GM11168 (cell line): ENCODE results near the gene CIPC.

Source experiments
- in situ Hi-C: fragments of 300-500 bp; cut with MboI; formaldehyde crosslinking; loops from one replicate; pipeline ENCODE4 v1.12.0; 2022; ENCODE audit warnings: low sequenced_read_pairs; ENCODE audit not compliant: unreplicated experiment

Gene CIPC

GRCh38 chr14:77144412-77145115 lies 46.5 kb downstream of the CIPC start:
- in situ Hi-C loops: no loop called here

- in situ Hi-C loops: no loop called here
Measured at GRCh38 chr14:77145975-77146740, 48.1 kb downstream of the CIPC start.

GRCh38 chr14:77148510-77149231 lies 50.6 kb downstream of the CIPC start:
- in situ Hi-C loops: no loop called here

DNA sequence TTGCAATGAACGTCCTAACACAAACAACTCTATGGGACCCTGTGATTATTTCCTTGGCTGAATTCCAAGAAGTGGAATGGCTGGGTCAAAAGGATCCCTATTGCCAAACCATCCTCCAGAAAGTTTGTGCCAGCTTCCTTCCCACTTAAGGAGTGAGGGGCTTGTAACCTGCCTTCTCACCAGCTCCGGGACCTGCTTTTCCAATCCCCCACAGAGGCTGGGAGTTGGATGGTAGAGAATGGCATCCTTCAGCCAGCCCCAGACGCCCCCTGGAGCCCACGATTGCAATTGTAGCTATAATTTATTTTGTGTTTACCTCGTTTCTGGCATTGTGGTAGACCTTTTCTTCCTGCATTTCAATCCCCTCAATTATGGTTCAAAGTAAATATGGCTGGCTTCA lies 53.2 kb downstream of the CIPC start:
- in situ Hi-C loops: no loop called here

DNA sequence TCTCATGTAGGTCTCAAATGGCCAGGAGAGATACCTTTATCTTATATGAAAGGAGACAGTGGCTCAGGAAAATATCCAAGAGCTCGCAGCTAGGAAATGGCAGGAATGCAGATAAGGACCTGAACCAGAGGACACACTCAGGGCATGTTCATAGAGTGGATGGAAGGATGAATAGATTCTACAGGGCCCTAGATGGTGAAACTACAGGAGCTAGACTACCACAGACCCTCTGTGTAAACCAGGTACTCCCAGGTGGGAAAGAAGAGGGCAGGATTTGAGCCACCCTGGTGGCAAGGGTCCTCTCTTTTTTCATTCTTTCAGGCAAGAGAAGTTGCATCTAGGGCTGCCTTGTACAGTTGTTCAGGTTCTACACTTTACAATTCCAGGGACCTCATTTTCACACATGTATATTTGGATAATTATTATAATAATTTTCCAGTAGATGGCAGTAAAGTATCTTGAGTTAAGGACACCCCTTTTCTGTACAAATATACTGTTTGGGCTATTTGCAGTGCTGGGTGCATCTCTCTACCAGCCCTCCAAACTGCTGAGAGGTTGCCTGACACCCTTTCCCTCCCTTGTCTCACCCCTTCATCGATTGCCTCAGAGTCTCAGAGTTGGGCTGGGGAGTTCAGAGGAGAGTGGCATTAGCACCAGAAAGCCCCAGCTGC lies 54.0 kb downstream of the CIPC start:
- in situ Hi-C loops: no loop called here

- in situ Hi-C loops: no loop called here
Measured at GRCh38 chr14:77153802-77154201, 55.7 kb downstream of the CIPC start.

DNA sequence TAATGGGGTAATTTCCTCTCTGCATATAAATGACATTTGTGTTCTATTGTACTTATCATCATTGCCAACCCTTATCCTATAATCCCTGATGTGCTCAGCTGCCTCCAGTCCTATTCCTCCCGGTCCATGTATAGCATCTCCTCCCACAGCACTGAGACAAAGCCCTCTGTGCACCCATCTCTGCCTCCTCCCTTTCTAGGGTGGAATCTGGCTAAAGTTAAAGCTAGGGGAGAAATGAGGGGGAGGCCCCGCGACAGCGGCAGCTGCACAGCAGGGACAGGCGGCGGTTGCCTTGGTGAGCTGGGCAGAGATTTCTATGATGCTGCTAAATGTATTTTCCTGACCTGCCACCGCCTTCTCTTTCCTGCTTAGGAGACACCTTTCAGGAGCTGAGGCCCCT lies 56.4 kb downstream of the CIPC start:
- in situ Hi-C loops: no loop called here

DNA sequence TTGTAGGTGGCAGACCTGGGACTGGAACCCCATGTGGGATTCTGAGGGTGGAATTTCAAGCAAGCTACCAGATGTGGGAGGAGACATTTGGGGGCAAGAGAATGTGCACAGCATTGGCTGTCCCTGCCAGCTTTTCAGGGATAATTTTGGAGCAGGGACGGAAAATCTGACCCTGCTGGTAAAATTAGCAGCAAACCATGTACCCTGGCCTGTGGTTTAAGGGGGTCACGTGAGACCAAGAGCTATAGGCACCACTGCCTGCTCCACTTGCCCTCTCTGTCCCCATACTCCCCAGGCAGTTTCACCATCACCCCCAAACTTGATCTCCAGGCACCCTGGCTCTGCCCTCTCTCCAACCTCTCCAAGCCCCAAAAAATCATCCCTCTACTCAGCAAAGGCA lies 57.0 kb downstream of the CIPC start:
- in situ Hi-C loops: no loop called here

- in situ Hi-C loops: no loop called here
Measured at GRCh38 chr14:77157740-77158139, 59.7 kb downstream of the CIPC start.

DNA sequence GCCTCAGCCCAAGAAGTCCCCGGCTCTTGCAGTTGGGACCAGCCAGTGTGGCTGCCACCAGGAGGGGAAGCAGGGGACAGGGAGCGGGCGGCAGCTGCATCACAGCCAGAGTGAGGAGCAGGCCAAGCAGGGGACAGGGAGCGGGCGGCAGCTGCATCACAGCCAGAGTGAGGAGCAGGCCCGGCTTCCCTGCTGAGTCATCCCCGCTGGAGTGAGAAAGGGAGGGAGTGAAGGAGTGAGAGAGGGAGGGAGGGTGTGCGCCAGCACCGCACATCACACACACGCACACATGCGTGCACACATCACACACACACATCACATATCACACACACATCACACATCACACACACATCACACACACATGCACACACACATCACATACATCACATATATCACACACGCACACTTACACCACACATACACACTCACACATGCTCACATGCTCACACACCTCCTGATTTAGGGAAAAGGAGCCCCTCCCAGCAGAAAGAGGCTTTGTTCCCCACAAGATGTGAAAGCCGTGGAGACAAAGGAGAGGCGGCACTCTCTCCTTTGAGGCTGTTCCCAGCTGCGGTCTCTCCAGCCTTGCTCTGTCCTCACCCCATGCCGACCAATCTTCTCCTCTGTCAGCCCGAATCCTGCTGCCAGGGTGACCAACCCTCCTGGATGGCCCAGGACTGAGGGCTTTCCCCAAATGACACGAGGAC lies 60.3 kb downstream of the CIPC start:
- in situ Hi-C loops: no loop called here

DNA sequence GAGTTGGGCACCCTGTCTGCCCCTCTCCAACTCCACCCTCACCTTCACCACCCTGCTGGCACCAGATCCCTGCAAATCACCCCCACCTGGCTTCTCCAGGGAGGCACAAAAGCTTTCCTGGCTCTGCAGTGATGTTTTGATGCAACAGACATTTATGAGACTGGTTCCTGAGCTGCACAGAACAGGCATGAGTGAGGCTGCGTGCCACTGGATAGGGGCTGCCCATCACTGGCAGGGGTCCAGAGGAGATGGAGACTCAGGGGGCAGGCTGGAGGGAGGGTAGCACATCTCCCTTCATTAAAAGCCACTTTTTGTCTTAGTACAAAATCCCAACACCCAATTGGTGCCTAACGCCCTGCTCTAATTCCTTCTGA lies 60.8 kb downstream of the CIPC start:
- in situ Hi-C loops: no loop called here

DNA sequence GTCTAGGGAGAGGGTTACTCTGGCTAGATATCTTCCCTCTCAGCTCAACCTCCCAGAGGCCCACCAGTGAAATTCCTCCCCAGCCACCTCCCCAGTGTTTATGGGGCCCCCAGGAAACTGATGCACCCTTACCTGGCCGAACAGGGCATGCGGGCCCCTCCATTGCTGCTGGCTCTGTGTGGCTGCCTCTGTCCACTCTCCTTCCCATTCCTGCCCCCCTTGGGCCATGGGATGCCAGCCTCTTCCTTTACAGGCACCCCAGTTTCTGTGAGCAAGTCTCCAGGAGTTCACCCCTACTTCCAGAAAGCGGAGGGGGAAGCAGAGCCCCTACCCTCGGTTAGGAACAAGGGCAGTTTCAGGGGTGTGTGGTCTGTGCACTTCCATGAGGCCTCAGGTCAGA lies 63.0 kb downstream of the CIPC start:
- in situ Hi-C loops: no loop called here
